Hepatocyte (in vitro differentiated cells): ENCODE results near the gene HSD11B1L. TPM values are rescaled to one million over a fixed set of nuclear protein-coding genes. Genes with fewer than 3 reads are reported as not detected.
A peak's percentile ranks its signal among the peaks of the same experiment; 100 is the strongest.

ENCODE experiments used
- DNase-seq: peaks from one replicate; pipeline ENCODE4 v3.0.0-alpha.2; 2016; ENCODE audit warnings: low spot score
- H2AFZ ChIP-seq: fragments of 200-600 bp; sonication (generic); 2 replicates; pipeline ENCODE4 v1.6.0; 2016; ENCODE audit warnings: antibody characterized with exemption, mild to moderate bottlenecking
- H3K27ac ChIP-seq: fragments of 200-600 bp; sonication (generic); 2 replicates; pipeline ENCODE4 v1.5.1; 2016; ENCODE audit warnings: mild to moderate bottlenecking
- H3K27me3 ChIP-seq: fragments of 200-600 bp; sonication (generic); 2 replicates; pipeline ENCODE4 v1.6.1; 2016
- H3K36me3 ChIP-seq: fragments of 200-600 bp; sonication (generic); replicated peaks from 2 replicates; pipeline ENCODE4 v1.5.1; 2016; ENCODE audit warnings: low read depth; ENCODE audit not compliant: insufficient read depth
- H3K4me1 ChIP-seq: fragments of 200-600 bp; sonication (generic); 2 replicates; pipeline ENCODE4 v1.5.1; 2016; ENCODE audit warnings: mild to moderate bottlenecking, moderate library complexity; ENCODE audit not compliant: insufficient read depth
- H3K4me2 ChIP-seq: fragments of 200-600 bp; sonication (generic); 2 replicates; pipeline ENCODE4 v1.6.0; 2016
- H3K4me3 ChIP-seq: fragments of 200-600 bp; sonication (generic); 2 replicates; pipeline ENCODE4 v1.5.1; 2016; ENCODE audit warnings: mild to moderate bottlenecking
- H3K79me2 ChIP-seq: fragments of 200-600 bp; sonication (generic); 2 replicates; pipeline ENCODE4 v1.6.0; 2017; ENCODE audit warnings: mild to moderate bottlenecking
- H3K9me2 ChIP-seq: fragments of 200-600 bp; sonication (generic); replicated peaks from 2 replicates; pipeline ENCODE4 v1.6.0; 2017; ENCODE audit warnings: mild to moderate bottlenecking; ENCODE audit not compliant: insufficient read depth
- H3K9me3 ChIP-seq: fragments of 200-600 bp; sonication (generic); 2 replicates; pipeline ENCODE4 v1.5.1; 2016; ENCODE audit warnings: low read depth, mild to moderate bottlenecking
- H4K20me1 ChIP-seq: fragments of 200-600 bp; sonication (generic); 2 replicates; pipeline ENCODE4 v1.6.0; 2016; ENCODE audit warnings: mild to moderate bottlenecking; ENCODE audit not compliant: insufficient read depth, poor library complexity, severe bottlenecking
- EZH2 ChIP-seq: fragments of 200-600 bp; sonication (generic); IDR thresholded peaks from 2 replicates; pipeline ENCODE4 v1.6.1; 2016; ENCODE audit warnings: antibody characterized with exemption, mild to moderate bottlenecking, borderline replicate concordance
- EZH2phosphoT487 ChIP-seq: fragments of 200-600 bp; sonication (generic); IDR thresholded peaks from one replicate; pipeline ENCODE4 v1.6.1; 2018; ENCODE audit warnings: antibody characterized with exemption, mild to moderate bottlenecking, low read depth, moderate library complexity; ENCODE audit not compliant: unreplicated experiment, severe bottlenecking
- WGBS: methylation state at CpG from one replicate; pipeline ENCODE4 v1.1.6; 2016; ENCODE audit warnings: low lambda C conversion rate; ENCODE audit errors: missing lambda C conversion rate; 5-methylcytosine and 5-hydroxymethylcytosine counted together
- polyA plus RNA-seq: library from polyadenylated mRNA; unstranded; fragments of >200 nt; fragmentation: Nextera tagmentation; extraction: Ambion mirVana; gene quantifications from 2 replicates; pipeline ENCODE4 v1.2.1, GENCODE V29; 2016
- total RNA-seq: library from RNA; depleted of rRNA; stranded (reverse); fragments of >200 nt; gene quantifications from 2 replicates; pipeline ENCODE4 v1.2.3, GENCODE V29; 2014
- TF ChIP-seq, protein P1 (sequence below): fragments of 200-600 bp; sonication (generic); IDR thresholded peaks from 2 replicates; pipeline ENCODE4 v1.5.1; 2016; ENCODE audit warnings: antibody characterized with exemption, mild to moderate bottlenecking; ENCODE audit not compliant: poor library complexity

The HSD11B1L gene, protein sequence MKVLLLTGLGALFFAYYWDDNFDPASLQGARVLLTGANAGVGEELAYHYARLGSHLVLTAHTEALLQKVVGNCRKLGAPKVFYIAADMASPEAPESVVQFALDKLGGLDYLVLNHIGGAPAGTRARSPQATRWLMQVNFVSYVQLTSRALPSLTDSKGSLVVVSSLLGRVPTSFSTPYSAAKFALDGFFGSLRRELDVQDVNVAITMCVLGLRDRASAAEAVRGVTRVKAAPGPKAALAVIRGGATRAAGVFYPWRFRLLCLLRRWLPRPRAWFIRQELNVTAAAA
- total RNA-seq: 14.0 and 14.9 TPM in 2 replicates
- 25.1 and 26.0 TPM in 2 replicates for polyA plus RNA-seq

DNA sequence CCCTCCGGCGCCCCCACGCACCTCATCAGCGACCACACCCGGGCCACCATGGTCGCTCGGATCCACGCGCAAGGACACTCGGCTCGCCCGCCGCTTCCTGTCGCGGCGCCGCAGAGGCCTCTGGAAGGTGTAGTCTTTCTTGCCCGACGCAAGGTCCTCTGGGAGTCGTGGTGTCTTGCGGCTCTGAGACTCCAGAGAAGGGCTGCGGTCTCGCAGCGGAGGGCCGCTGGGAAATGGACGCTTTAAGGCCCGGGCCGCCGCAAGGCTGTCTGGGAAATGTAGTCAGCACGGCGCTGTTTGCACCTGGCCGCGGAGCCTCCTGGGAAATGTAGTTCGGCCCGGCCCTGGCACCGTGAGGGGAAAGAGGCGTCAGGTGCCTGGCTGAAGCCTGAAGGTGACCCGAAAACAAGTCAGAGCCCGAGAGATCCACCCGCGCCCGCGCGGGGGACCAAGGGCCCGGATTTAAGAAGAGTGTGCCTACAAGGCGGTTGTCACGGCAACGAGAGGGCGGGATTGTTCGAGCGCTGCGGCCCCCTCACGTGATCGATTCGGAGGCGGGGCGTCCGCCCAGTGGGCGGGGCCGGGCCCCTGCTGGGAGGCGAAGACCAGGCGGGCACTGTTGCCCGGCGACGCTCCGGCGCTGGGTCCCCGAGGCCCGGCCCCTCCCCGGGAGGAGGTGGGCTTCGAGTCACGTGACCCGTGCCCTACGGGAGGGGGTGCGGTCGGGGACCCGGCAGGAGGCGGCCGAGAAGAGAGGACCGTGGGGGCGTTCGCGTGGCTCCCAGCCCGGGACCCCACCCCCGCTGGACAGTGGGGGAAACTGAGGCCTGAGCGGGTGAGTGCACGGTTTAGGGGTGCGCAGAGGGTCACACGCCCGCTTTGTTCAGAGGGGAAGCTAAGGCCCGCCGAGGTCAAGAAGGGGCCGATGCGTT, at the start of gene HSD11B1L, which contains the start of gene MICOS13:
TSS of gene HSD11B1L (plus strand) at position 591 of the 932 bp plus-strand sequence. CDS start 3,806 bp downstream, outside the sequence.
TSS of gene MICOS13 (minus strand) at position 80 of the 932 bp plus-strand sequence. CDS start at position 50, 30 bp downstream.
- Histone ChIP-seq H3K79me2 (peaks cover 13% of the 10 kb centered on the region), H3K4me1 (no peaks in the 10 kb centered on the region), H3K27me3 (no peaks in the 10 kb centered on the region), H3K9me3 (no peaks in the 10 kb centered on the region), H2AFZ (peak within 1 kb of the TSS; percentile 58), H3K4me3 (peak within 1 kb of the TSS; percentile 63), H3K27ac (peak within 1 kb of the TSS; percentile 77), H3K36me3 (no peaks in the 10 kb centered on the region), H3K9me2 (no peaks in the 10 kb centered on the region), H3K4me2 (peak within 1 kb of the TSS; percentile 91), H4K20me1 (no peaks in the 10 kb centered on the region)
- TF ChIP-seq, protein P1, sequence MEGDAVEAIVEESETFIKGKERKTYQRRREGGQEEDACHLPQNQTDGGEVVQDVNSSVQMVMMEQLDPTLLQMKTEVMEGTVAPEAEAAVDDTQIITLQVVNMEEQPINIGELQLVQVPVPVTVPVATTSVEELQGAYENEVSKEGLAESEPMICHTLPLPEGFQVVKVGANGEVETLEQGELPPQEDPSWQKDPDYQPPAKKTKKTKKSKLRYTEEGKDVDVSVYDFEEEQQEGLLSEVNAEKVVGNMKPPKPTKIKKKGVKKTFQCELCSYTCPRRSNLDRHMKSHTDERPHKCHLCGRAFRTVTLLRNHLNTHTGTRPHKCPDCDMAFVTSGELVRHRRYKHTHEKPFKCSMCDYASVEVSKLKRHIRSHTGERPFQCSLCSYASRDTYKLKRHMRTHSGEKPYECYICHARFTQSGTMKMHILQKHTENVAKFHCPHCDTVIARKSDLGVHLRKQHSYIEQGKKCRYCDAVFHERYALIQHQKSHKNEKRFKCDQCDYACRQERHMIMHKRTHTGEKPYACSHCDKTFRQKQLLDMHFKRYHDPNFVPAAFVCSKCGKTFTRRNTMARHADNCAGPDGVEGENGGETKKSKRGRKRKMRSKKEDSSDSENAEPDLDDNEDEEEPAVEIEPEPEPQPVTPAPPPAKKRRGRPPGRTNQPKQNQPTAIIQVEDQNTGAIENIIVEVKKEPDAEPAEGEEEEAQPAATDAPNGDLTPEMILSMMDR: no peak
- TF ChIP-seq EZH2 (no peak), EZH2phosphoT487 (no peak)
- DNase-seq: peak; percentile 99
- WGBS: 3% methylated on average over 71 of the region's 94 CpGs

- Histone ChIP-seq H3K27ac (no peak overlapping the region), H3K27me3 (no peaks in the 10 kb centered on the region), H3K9me2 (no peaks in the 10 kb centered on the region), H3K36me3 (no peaks in the 10 kb centered on the region), H3K4me3 (no peak overlapping the region), H3K4me2 (no peak overlapping the region), H4K20me1 (peaks cover 99% of the 10 kb centered on the region), H3K9me3 (no peaks in the 10 kb centered on the region), H3K79me2 (peaks cover 100% of the 10 kb centered on the region), H2AFZ (no peak overlapping the region), H3K4me1 (peaks cover 15% of the 10 kb centered on the region)
- no peak for DNase-seq
- no peak for TF ChIP-seq EZH2
- no peak for TF ChIP-seq EZH2phosphoT487
- TF ChIP-seq, protein P1: no peak
- 93% methylated on average over 9 of the region's 9 CpGs for WGBS
Measured at GRCh38 chr19:5631567-5632240, 49.1 kb upstream of the HSD11B1L start.

DNA sequence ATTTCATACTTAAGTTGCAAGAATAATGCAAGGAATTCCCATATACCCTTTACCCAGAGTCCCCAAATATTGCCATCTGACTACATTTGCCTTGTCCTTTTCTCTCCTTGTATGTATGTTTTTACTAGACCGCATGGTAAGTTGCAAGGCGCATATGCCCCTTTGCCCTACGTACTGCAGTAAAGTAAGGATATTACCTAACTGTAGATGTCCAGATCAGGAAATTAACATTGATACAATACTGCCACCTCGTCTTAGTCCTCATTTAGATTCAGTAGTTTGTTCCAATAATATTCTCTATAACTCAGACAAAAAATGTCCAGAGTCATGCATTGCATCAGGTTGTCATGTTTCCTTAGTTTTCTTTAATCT, 48.6 kb upstream of the HSD11B1L start:
- Histone ChIP-seq H3K79me2 (peaks cover 100% of the 10 kb centered on the region), H3K4me3 (no peak overlapping the region), H3K27ac (no peak overlapping the region), H3K4me1 (peaks cover 15% of the 10 kb centered on the region), H3K4me2 (no peak overlapping the region), H4K20me1 (peaks cover 97% of the 10 kb centered on the region), H3K9me3 (no peaks in the 10 kb centered on the region), H3K36me3 (no peaks in the 10 kb centered on the region), H2AFZ (no peak overlapping the region), H3K27me3 (no peaks in the 10 kb centered on the region), H3K9me2 (no peaks in the 10 kb centered on the region)
- 91% methylated on average over 4 of the region's 4 CpGs for WGBS
- no peak for TF ChIP-seq EZH2
- no peak for TF ChIP-seq EZH2phosphoT487
- TF ChIP-seq, protein P1: no peak
- DNase-seq: no peak
